SHP77 (cell line): ENCODE data around the gene BLTP2.
A peak's percentile ranks its signal among the peaks of the same experiment; 100 is the strongest.

Source experiments
- DNase-seq, 2 experiments: peaks; one replicate each; lab custom pipeline; 2025; lab: John Stamatoyannopoulos, UW

BLTP2 gene

GRCh38 chr17:28598799-28599310, 46.1 kb downstream of the BLTP2 start, which contains the start of gene SPAG5:
Gene SPAG5 (minus strand): TSS chr17:28599025. CDS start chr17:28598946, 79 bp downstream.
- peak; percentile 90 to 93 for DNase-seq

- no peak for DNase-seq
Observed at GRCh38 chr17:28598389-28598788, 46.6 kb downstream of the BLTP2 start.

- DNase-seq, result no peak
Observed at GRCh38 chr17:28597606-28598383, 47.2 kb downstream of the BLTP2 start.
